Body of pancreas (tissue), 4 donors: Measurements from ENCODE around the gene PTGDS. TPM values are rescaled to one million over a fixed set of nuclear protein-coding genes. Genes with fewer than 3 reads are reported as not detected.
A peak's percentile ranks its signal among the peaks of the same experiment; 100 is the strongest.

Experiments
- ATAC-seq: fragments of 150-250 bp; one replicate; pipeline ENCODE4 v1.9.1; 2016
- DNase-seq, 4 donors: peaks; one replicate each; pipeline ENCODE4 v3.0.0-alpha.2; 2019
- H3K27ac ChIP-seq, 4 donors: fragments of 200-600 bp; sonication (generic); 1 replicate in 3 of 4; 2 replicates in 1 of 4; pipeline versions ENCODE4 v1.5.1 to v1.6.1; 2016 to 2019; ENCODE audit warnings: mild to moderate bottlenecking in 1 of 4, mixed read lengths in 1 of 4, moderate library complexity in 1 of 4
- H3K27me3 ChIP-seq, 2 donors: fragments of 200-600 bp; sonication (generic); one replicate each; pipeline ENCODE4 v1.6.0; 2016; ENCODE audit warnings: mild to moderate bottlenecking in 1 of 2
- H3K36me3 ChIP-seq, 2 donors: fragments of 200-600 bp; sonication (generic); replicated peaks in 1 of 2; 2 replicates each; pipeline ENCODE4 v1.5.1; 2016; ENCODE audit warnings: low read depth in 2 of 2; ENCODE audit not compliant: insufficient read depth in 1 of 2
- H3K4me1 ChIP-seq: fragments of 200-600 bp; sonication (generic); one replicate; pipeline ENCODE4 v1.6.0; 2016
- H3K4me3 ChIP-seq, 2 donors: fragments of 200-600 bp; sonication (generic); 1 replicate in 1 of 2; 2 replicates in 1 of 2; pipeline ENCODE4 v1.5.1; 2016 to 2019
- H3K9me3 ChIP-seq, 3 donors: fragments of 200-600 bp; sonication (generic); 1 replicate in 2 of 3; 2 replicates in 1 of 3; pipeline ENCODE4 v1.5.1; 2016
- POLR2A ChIP-seq, 3 donors: fragments of 450-650 bp; IDR thresholded peaks; one replicate each; pipeline ENCODE4 v1.6.1; 2016; ENCODE audit warnings: antibody characterized with exemption in 3 of 3, mild to moderate bottlenecking in 2 of 3
- WGBS, 2 donors: methylation state at CpG; one replicate each; pipeline ENCODE4 v1.1.5; 2017; 5-methylcytosine and 5-hydroxymethylcytosine counted together
- intact Hi-C: fragments of 100-400 bp; cut with DNase I; formaldehyde crosslinking; loops from one replicate; pipeline ENCODE4 v1.15.1; 2023
- total RNA-seq, 2 donors: library from RNA; depleted of rRNA; stranded (reverse); fragments of >200 nt; gene quantifications; one replicate each; pipeline ENCODE4 v1.1.0, GENCODE V29; 2016
- TF ChIP-seq, protein P1 (sequence below), 7 experiments: fragments of 450-650 bp in 4 of 7; fragments of 200-600 bp in 3 of 7; sonication (generic) in 3 of 7; IDR thresholded peaks; one replicate each; pipeline ENCODE4 v1.5.1; 2016 to 2019; ENCODE audit warnings: antibody characterized with exemption in 7 of 7

The PTGDS gene
- total RNA-seq, 2 donors from 2014 or later: 17.8 to 48.0 TPM

DNA sequence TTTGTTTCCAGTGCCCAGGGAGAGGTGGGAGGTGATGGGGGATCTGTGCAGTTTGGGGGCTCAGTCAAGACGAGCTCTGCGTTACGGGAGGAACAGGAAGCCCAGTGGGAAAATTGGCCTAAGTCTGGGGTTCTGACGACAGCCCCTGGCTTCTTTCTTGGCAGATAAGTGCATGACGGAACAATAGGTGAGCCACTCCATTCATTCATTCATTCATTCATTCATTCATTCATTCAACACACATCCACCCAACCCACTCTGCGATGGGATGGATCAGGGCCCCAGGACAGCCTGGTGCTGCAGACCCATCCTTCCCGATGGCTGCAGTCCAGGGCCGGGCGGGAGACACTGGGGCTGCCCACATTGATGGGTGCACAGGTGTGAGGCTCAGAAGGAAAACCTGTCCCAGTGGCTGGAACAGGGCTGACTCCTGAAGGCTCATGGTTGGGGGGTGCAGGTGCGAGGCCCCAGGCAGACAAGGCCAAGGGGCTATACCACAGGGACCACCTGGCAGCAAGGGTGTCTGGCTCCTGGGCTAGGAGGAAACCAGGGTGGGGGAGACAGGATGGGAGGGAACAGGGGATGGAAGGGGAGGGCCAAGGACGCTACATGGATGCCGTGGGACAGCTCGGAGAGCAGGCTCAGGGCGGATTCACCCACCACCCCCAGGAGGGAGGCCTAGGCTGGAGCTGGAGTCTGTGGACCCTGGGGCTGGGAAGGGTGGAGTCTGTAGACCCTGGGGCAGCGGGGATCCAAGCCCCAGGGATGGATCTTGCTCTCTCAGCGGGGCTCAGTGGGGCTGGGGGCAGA is 3.6 kb downstream of the PTGDS start:
- DNase-seq (no peak), ATAC-seq (no peak)
- TF ChIP-seq, protein P1, sequence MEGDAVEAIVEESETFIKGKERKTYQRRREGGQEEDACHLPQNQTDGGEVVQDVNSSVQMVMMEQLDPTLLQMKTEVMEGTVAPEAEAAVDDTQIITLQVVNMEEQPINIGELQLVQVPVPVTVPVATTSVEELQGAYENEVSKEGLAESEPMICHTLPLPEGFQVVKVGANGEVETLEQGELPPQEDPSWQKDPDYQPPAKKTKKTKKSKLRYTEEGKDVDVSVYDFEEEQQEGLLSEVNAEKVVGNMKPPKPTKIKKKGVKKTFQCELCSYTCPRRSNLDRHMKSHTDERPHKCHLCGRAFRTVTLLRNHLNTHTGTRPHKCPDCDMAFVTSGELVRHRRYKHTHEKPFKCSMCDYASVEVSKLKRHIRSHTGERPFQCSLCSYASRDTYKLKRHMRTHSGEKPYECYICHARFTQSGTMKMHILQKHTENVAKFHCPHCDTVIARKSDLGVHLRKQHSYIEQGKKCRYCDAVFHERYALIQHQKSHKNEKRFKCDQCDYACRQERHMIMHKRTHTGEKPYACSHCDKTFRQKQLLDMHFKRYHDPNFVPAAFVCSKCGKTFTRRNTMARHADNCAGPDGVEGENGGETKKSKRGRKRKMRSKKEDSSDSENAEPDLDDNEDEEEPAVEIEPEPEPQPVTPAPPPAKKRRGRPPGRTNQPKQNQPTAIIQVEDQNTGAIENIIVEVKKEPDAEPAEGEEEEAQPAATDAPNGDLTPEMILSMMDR (IDR thresholded peaks at IDR 0.05): no peak
- no peak for TF ChIP-seq POLR2A (IDR thresholded peaks at IDR 0.05)

DNA sequence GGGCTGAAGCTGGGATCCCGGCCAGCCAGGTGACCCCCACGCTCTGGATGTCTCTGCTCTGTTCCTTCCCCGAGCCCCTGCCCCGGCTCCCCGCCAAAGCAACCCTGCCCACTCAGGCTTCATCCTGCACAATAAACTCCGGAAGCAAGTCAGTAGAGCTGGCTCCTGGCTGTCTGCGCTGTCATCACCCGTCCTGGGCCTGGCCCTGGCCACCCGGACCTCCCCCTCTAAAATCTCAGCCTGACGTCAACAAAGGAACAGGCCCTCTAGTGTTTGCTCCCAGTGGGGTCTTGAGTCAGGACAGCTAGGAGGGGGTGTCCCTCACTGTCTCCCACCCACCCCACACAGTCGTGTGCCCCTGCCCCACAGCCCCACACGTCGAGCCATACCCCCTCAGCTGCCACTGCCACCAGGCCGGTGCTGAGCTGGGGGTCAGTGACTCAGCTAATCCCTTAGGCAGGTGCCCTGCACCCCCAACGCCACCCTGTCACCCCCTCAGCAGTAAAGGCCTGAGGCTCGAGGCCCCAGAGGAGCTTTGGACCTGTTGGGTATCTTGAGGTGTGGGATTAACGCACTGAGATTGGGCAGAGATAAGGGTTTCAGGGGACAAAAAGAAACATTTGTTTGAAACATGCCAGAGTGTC is 4.4 kb downstream of the PTGDS start:
- Histone ChIP-seq H3K36me3 (no peaks in the 10 kb centered on the region), H3K9me3 (no peaks in the 10 kb centered on the region), H3K27ac (peak overlapping the region in 2 of 4 donors; percentile 36 to 44), H3K4me3 (no peak overlapping the region), H3K4me1 (peaks cover 12% of the 10 kb centered on the region), H3K27me3 (peaks cover 0 to 5% of the 10 kb centered on the region in 2 donors)
- DNase-seq (no peak), ATAC-seq (peak; percentile 19)
- intact Hi-C loops: no loop called here
- TF ChIP-seq, protein P1 (IDR thresholded peaks at IDR 0.05): no peak
- TF ChIP-seq POLR2A (IDR thresholded peaks at IDR 0.05): no peak
- WGBS, 2 donors: 53 to 68% methylated on average over 5 to 15 of the region's 17 CpGs

More for the DNA sequence above, 3.6 kb downstream of the PTGDS start:
- Histone ChIP-seq H3K27me3 (peaks cover 0 to 5% of the 10 kb centered on the region in 2 donors), H3K4me3 (no peak overlapping the region), H3K9me3 (no peaks in the 10 kb centered on the region), H3K36me3 (no peaks in the 10 kb centered on the region), H3K27ac (peak overlapping the region in 2 of 4 donors; percentile 36 to 44), H3K4me1 (peaks cover 12% of the 10 kb centered on the region)
- intact Hi-C loops: no loop called here
- 83 to 96% methylated on average over 15 to 16 of the region's 16 CpGs for WGBS, 2 donors

DNA sequence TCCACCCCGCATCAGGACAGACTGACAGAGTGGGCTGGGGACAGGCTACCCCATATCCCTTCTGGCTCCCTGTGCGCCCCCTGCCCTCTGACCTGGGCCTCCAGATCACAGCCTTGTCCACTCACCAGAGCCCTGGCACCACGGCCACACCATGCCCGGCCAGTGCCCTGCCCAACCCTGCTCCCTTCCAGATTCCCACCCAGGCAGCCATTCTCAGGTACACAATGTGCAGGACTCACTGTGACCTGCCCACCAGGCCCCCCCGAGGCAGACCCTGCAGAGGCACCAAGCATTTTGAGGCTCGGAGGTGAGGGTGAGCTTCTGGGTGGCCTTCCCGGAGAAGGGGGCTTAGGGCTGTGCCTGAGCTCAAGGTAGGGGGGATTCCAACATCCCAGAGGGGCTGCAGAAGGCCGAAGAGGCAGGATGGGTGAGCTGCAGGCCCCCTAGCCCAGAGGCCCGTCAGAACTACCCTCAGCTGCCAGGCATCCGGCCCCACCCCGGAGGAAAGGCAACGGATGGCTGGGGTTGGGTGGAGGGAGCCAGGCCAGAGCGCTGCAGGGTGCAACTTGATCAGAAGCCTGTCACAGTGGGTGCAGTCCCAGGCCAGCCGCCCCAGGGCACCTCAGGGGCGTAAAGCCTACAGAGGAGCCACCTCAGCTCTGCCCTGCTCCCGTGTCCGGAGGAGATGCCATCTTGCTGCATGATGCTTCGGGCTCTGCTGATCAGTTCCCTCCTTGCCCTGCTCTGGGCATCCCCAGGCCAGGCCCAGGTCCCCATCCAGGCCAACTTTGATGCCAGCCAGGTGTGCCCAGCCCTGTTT is 5.1 kb downstream of the PTGDS start, which contains the start of gene LCNL1:
Gene LCNL1, plus strand, starts transcription at position 762 of the 820 bp plus-strand sequence. CDS start 594 bp downstream, outside the sequence.
- DNase-seq (no peak), ATAC-seq (no peak)
- TF ChIP-seq POLR2A (IDR thresholded peaks at IDR 0.05): no peak
- TF ChIP-seq, protein P1 (IDR thresholded peaks at IDR 0.05): no peak
- H3K4me1 ChIP-seq: peaks cover 12% of the 10 kb centered on the region
- H3K9me3 ChIP-seq: no peaks in the 10 kb centered on the region
- H3K36me3 ChIP-seq: no peaks in the 10 kb centered on the region
- intact Hi-C loops: no loop called here
- peaks cover 0 to 5% of the 10 kb centered on the region in 2 donors for H3K27me3 ChIP-seq
- WGBS, 2 donors: 83 to 88% methylated on average over 6 to 17 of the region's 18 CpGs
- H3K27ac ChIP-seq: peak within 1 kb of the TSS in 1 of 4 donors; percentile 17
- no peak within 1 kb of the TSS for H3K4me3 ChIP-seq

DNA sequence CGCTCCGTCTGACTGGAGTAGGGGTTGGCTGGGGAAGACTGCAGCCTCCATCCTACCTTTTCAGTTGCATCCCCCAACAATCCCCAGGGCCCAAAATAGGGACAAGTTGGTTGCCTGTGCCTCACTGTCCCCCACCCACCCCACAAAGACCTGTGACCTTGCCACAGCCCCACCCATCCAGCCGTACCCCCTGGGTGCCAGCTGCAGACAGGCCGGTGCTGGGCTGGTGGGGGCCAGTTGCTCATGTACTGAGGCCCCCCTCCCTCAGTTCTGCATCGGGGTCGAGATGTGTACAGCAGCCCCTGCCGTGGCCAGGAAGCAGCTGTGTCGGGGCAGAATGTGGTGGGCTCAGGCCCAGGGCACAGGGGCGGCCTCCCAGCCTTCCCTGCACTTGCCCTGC is 5.9 kb downstream of the PTGDS start:
- Histone ChIP-seq H3K27me3 (peaks cover 0 to 5% of the 10 kb centered on the region in 2 donors), H3K9me3 (no peaks in the 10 kb centered on the region), H3K27ac (no peak overlapping the region), H3K4me1 (peaks cover 6% of the 10 kb centered on the region), H3K4me3 (no peak overlapping the region), H3K36me3 (no peaks in the 10 kb centered on the region)
- no peak for ATAC-seq
- DNase-seq: no peak
- no peak for TF ChIP-seq POLR2A (IDR thresholded peaks at IDR 0.05)
- TF ChIP-seq, protein P1 (IDR thresholded peaks at IDR 0.05): no peak
- 69 to 77% methylated on average over 3 to 9 of the region's 9 CpGs for WGBS, 2 donors
- intact Hi-C loops: no loop called here
